ENCODE data around the gene APOBEC3C. TPM values are rescaled to one million over a fixed set of nuclear protein-coding genes. Genes with fewer than 3 reads are reported as not detected.
"Not testable (repeated sequence)": the region's sequence is repeated elsewhere in the genome, so short reads cannot be mapped to it uniquely, and the experiment has no call there.

Gene APOBEC3C
- total RNA-seq, 2 donors from 2014 or later: 21.4 to 52.3 TPM

- Histone ChIP-seq H3K4me3 (no peak overlapping the region), H3K36me3 (no peaks in the 10 kb centered on the region), H3K27me3 (replicated peaks; ENCODE audit: insufficient read depth) (no peaks in the 10 kb centered on the region), H3K4me1 (replicated peaks) (no peaks in the 10 kb centered on the region), H3K9me3 (no peaks in the 10 kb centered on the region), H3K27ac (no peak overlapping the region)
- DNase-seq (ENCODE audit: low spot score): no peak
- intact Hi-C loops (cut with DNase I): no loop called here
- WGBS: 94% methylated on average over 11 of the region's 11 CpGs
- no peak for TF ChIP-seq CTCF (IDR thresholded peaks at IDR 0.05)
- no peak for TF ChIP-seq POLR2A (IDR thresholded peaks at IDR 0.05)
These were observed 41.6 kb downstream of the APOBEC3C start for GRCh38 chr22:39055658-39056057.

GRCh38 chr22:39061290-39061689 lies 47.2 kb downstream of the APOBEC3C start:
- H3K9me3 ChIP-seq; H3K4me1 ChIP-seq (replicated peaks); H3K36me3 ChIP-seq; H3K4me3 ChIP-seq; H3K27me3 ChIP-seq (replicated peaks; ENCODE audit: insufficient read depth); DNase-seq (ENCODE audit: low spot score); H3K27ac ChIP-seq; intact Hi-C loops (cut with DNase I): not testable (repeated sequence)
- 67% methylated on average over 6 of the region's 6 CpGs for WGBS

- H3K4me1 ChIP-seq (replicated peaks); H3K4me3 ChIP-seq; H3K27ac ChIP-seq; intact Hi-C loops (cut with DNase I); H3K36me3 ChIP-seq; DNase-seq (ENCODE audit: low spot score); H3K27me3 ChIP-seq (replicated peaks; ENCODE audit: insufficient read depth); H3K9me3 ChIP-seq: not testable (repeated sequence)
- WGBS: 89% methylated on average over 10 of the region's 10 CpGs
These were observed 47.9 kb downstream of the APOBEC3C start for GRCh38 chr22:39061951-39062350.

GRCh38 chr22:39063904-39064303 lies 49.8 kb downstream of the APOBEC3C start:
- DNase-seq (ENCODE audit: low spot score); H3K4me1 ChIP-seq (replicated peaks); H3K27me3 ChIP-seq (replicated peaks; ENCODE audit: insufficient read depth); H3K36me3 ChIP-seq; H3K9me3 ChIP-seq; H3K27ac ChIP-seq; intact Hi-C loops (cut with DNase I); H3K4me3 ChIP-seq: not testable (repeated sequence)
- WGBS: 85% methylated on average over 8 of the region's 8 CpGs

- H3K27ac ChIP-seq; intact Hi-C loops (cut with DNase I); H3K4me3 ChIP-seq; DNase-seq (ENCODE audit: low spot score); H3K9me3 ChIP-seq; H3K4me1 ChIP-seq (replicated peaks); H3K36me3 ChIP-seq; H3K27me3 ChIP-seq (replicated peaks; ENCODE audit: insufficient read depth): not testable (repeated sequence)
- 76% methylated on average over 9 of the region's 9 CpGs for WGBS
These were observed 52.6 kb downstream of the APOBEC3C start for GRCh38 chr22:39066442-39067276.

- Histone ChIP-seq H3K27ac (no peak overlapping the region), H3K9me3 (no peaks in the 10 kb centered on the region), H3K36me3 (no peaks in the 10 kb centered on the region), H3K4me3 (no peak overlapping the region), H3K4me1 (replicated peaks) (no peaks in the 10 kb centered on the region), H3K27me3 (replicated peaks; ENCODE audit: insufficient read depth) (no peaks in the 10 kb centered on the region)
- TF ChIP-seq CTCF (IDR thresholded peaks at IDR 0.05): no peak
- TF ChIP-seq POLR2AphosphoS5 (IDR thresholded peaks at IDR 0.05): no peak
- TF ChIP-seq POLR2A (IDR thresholded peaks at IDR 0.05): no peak
- 48% methylated on average over 13 of the region's 13 CpGs for WGBS
- intact Hi-C loops (cut with DNase I): no loop called here
- DNase-seq (ENCODE audit: low spot score): no peak
These were observed 54.2 kb downstream of the APOBEC3C start for GRCh38 chr22:39068033-39068785.

Other genes with a start within 250 kb of the APOBEC3C start
- 10 to 100 TPM; 36.9 to 41.8 TPM for gene DNAL4, start 220.1 kb upstream of the APOBEC3C start, total RNA-seq
- gene NPTXR, start 170.2 kb upstream of the APOBEC3C start, total RNA-seq: 10 to 100 TPM; 12.6 to 36.2 TPM
- gene CBX6, start 142.0 kb upstream of the APOBEC3C start, total RNA-seq: 10 to 100 TPM; 39.9 to 56.2 TPM
- 1 to 10 TPM in 1 of 2 donors, not detected in 1; 1.6 TPM for gene APOBEC3A, start 56.6 kb upstream of the APOBEC3C start, total RNA-seq
- gene APOBEC3B, start 31.9 kb upstream of the APOBEC3C start, total RNA-seq: 1 to 10 TPM in 1 of 2 donors, under 1 TPM in 1; 0.91 to 1.5 TPM
- gene APOBEC3D, start 6.9 kb downstream of the APOBEC3C start, total RNA-seq: 1 to 10 TPM in 1 of 2 donors, under 1 TPM in 1; 0.77 to 4.0 TPM
- gene APOBEC3F, start 26.6 kb downstream of the APOBEC3C start, total RNA-seq: 10 to 100 TPM in 1 of 2 donors, 1 to 10 TPM in 1; 4.4 to 28.3 TPM
- gene APOBEC3G, start 63.0 kb downstream of the APOBEC3C start, total RNA-seq: 10 to 100 TPM; 17.7 to 52.3 TPM
- 1 to 10 TPM in 1 of 2 donors, not detected in 1; 4.1 TPM for gene APOBEC3H, start 83.0 kb downstream of the APOBEC3C start, total RNA-seq
- gene CBX7, start 138.4 kb downstream of the APOBEC3C start, total RNA-seq: 100 to 1,000 TPM in 1 of 2 donors, 10 to 100 TPM in 1; 82.7 to 115 TPM
- gene PDGFB, start 230.7 kb downstream of the APOBEC3C start, total RNA-seq: 10 to 100 TPM in 1 of 2 donors, 1 to 10 TPM in 1; 9.9 to 16.4 TPM